Transverse colon (tissue), 4 donors: ENCODE results near the gene PCDH12. TPM values are rescaled to one million over a fixed set of nuclear protein-coding genes. Genes with fewer than 3 reads are reported as not detected.

Experiments used
- DNase-seq: peaks from one replicate; pipeline ENCODE4 v3.0.0-alpha.2; 2019
- H3K27ac ChIP-seq, 4 donors: fragments of 200-600 bp; sonication (generic); 2 replicates each; pipeline ENCODE4 v1.5.1; 2016 to 2018; ENCODE audit warnings: inconsistent platforms in 4 of 4
- H3K27me3 ChIP-seq: fragments of 200-600 bp; sonication (generic); 2 replicates; pipeline ENCODE4 v1.5.1; 2017; ENCODE audit warnings: inconsistent platforms
- H3K36me3 ChIP-seq, 4 donors: fragments of 200-600 bp; sonication (generic); 2 replicates each; pipeline ENCODE4 v1.5.1; 2017 to 2019; ENCODE audit warnings: inconsistent platforms in 4 of 4
- H3K4me1 ChIP-seq, 4 donors: fragments of 200-600 bp; sonication (generic); 2 replicates each; pipeline ENCODE4 v1.5.1; 2017 to 2020; ENCODE audit warnings: inconsistent platforms in 4 of 4
- H3K4me3 ChIP-seq, 4 donors: fragments of 200-600 bp; sonication (generic); 1 replicate in 1 of 4; 2 replicates in 3 of 4; pipeline versions ENCODE4 v1.5.1 to v1.6.1; 2017 to 2019; ENCODE audit warnings: inconsistent platforms in 4 of 4
- H3K9me3 ChIP-seq, 2 donors: fragments of 200-600 bp; sonication (generic); 2 replicates each; pipeline ENCODE4 v1.5.1; 2017 to 2019; ENCODE audit warnings: inconsistent platforms in 2 of 2
- EP300 ChIP-seq: sonication (generic); formaldehyde crosslinking; IDR thresholded peaks from one replicate; pipeline ENCODE4 v1.6.1; 2017; ENCODE audit warnings: antibody characterized with exemption, low read depth
- POLR2A ChIP-seq: fragments of 450-650 bp; IDR thresholded peaks from one replicate; pipeline ENCODE4 v1.6.1; 2016; ENCODE audit warnings: antibody characterized with exemption, mild to moderate bottlenecking, moderate library complexity
- POLR2AphosphoS5 ChIP-seq, 3 donors: sonication (generic); formaldehyde crosslinking; IDR thresholded peaks; one replicate each; pipeline ENCODE4 v1.6.1; 2016; ENCODE audit warnings: antibody characterized with exemption in 3 of 3
- WGBS, 2 donors: methylation state at CpG; one replicate each; pipeline ENCODE4 v1.1.5; 2018; ENCODE audit warnings: low coverage in 1 of 2; 5-methylcytosine and 5-hydroxymethylcytosine counted together
- in situ Hi-C, 4 donors: fragments of 200-750 bp; cut with MboI; loops; one replicate each; pipeline versions ENCODE4 v1.15.0 to v1.15.1; 2017; ENCODE audit warnings: low sequenced_read_pairs in 3 of 4, low pct_ligation_motif_present in 1 of 4, low pct_unique_long_range_greater_than_20kb in 1 of 4
- intact Hi-C: fragments of 100-400 bp; cut with DNase I; formaldehyde crosslinking; loops from one replicate; pipeline ENCODE4 v1.15.1; 2023; ENCODE audit warnings: low total_unique reads
- total RNA-seq, 4 donors: library from RNA; depleted of rRNA; stranded (reverse); fragments of >200 nt; gene quantifications; one replicate each; pipeline ENCODE4 v1.1.0, GENCODE V29; 2016
- TF ChIP-seq, protein P1 (sequence below), 5 experiments: fragments of 200-600 bp in 3 of 5; fragments of 450-650 bp in 2 of 5; sonication (generic) in 3 of 5; IDR thresholded peaks; 1 replicate in 2 of 5; 2 replicates in 3 of 5; pipeline ENCODE4 v1.5.1; 2016 to 2017; ENCODE audit warnings: antibody characterized with exemption in 5 of 5, inconsistent platforms in 3 of 5, mild to moderate bottlenecking in 2 of 5, moderate library complexity in 1 of 5

Gene PCDH12
- total RNA-seq, 4 donors from 2014 or later: 0.37 to 0.95 (median 0.68) TPM; not detected in 1

DNA sequence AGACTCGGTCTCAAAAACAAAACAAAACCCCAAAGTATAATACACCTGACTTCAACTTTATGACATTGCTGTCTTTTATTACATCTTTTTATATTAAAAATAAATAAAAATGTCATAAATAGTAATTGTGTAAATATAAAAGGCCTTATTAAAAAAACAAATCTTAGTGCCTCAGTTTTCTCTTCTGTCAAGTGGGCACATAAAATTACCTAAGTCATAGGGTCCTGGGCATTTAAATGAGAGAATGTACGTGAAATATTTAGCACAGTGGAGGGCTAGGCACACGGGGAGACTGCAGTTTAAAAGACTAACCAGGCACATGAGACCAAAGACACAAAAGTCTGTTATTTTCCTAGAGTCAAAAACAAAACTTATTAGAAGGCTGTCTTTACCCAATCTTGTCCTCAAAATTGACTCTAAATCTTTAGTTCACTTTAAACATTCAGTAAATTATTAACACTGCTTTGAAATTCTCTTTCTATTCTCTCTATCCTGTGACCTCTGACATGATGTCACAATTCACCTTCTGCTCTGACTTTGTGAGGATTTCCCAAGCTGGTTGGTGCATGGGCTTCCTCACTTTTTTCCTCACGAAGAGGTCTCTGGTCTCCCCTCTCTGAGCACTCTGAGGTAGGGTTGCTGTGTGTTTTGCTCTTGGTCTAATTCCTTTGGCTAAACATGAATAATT lies 8.4 kb upstream of the PCDH12 start:
- in situ Hi-C loops: loop anchor here in 1 of 4 donors (10.0 kb wide), 1 partner anchor 272 kb away; no protein-coding TSS in a partner anchor
- Histone ChIP-seq H3K27me3 (no peaks in the 10 kb centered on the region), H3K9me3 (no peaks in the 10 kb centered on the region), H3K36me3 (no peaks in the 10 kb centered on the region), H3K4me1 (peaks cover 10 to 24% (median 14%) of the 10 kb centered on the region in 4 donors), H3K27ac (no peak overlapping the region), H3K4me3 (no peak overlapping the region)
- TF ChIP-seq EP300 (no peak), POLR2A (no peak), POLR2AphosphoS5 (IDR thresholded peaks at IDR 0.05) (no peak)
- TF ChIP-seq, protein P1, sequence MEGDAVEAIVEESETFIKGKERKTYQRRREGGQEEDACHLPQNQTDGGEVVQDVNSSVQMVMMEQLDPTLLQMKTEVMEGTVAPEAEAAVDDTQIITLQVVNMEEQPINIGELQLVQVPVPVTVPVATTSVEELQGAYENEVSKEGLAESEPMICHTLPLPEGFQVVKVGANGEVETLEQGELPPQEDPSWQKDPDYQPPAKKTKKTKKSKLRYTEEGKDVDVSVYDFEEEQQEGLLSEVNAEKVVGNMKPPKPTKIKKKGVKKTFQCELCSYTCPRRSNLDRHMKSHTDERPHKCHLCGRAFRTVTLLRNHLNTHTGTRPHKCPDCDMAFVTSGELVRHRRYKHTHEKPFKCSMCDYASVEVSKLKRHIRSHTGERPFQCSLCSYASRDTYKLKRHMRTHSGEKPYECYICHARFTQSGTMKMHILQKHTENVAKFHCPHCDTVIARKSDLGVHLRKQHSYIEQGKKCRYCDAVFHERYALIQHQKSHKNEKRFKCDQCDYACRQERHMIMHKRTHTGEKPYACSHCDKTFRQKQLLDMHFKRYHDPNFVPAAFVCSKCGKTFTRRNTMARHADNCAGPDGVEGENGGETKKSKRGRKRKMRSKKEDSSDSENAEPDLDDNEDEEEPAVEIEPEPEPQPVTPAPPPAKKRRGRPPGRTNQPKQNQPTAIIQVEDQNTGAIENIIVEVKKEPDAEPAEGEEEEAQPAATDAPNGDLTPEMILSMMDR (IDR thresholded peaks at IDR 0.05): no peak
- intact Hi-C loops: no loop called here
- DNase-seq: no peak
- WGBS, 2 donors: 77 to 85% methylated on average over 4 of the region's 4 CpGs

DNA sequence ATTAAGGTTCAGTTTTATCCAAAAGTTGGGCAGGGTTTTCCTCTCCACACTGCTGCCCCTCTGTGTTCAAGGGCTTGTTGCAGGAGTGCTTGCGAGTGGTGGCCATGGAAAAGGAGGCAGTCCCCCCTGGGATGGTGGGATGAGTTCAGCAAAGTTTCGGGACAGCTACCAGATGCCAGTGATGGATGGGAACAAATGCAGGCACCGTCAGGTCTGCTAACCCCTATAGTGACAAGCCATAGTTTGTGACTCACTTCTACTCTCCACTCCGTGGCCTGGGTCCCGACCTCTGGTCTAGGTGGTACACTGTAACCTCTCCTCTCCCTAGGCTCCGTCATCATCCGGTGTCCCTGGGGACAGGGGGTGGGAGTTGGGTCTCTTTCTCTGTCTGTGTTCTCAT lies 7.1 kb upstream of the PCDH12 start:
- Histone ChIP-seq H3K27ac (no peak overlapping the region), H3K4me3 (no peak overlapping the region), H3K4me1 (peaks cover 2 to 23% (median 9%) of the 10 kb centered on the region in 4 donors), H3K27me3 (no peaks in the 10 kb centered on the region), H3K36me3 (no peaks in the 10 kb centered on the region), H3K9me3 (no peaks in the 10 kb centered on the region)
- WGBS, 2 donors: 80% methylated on average over 1 to 7 of the region's 7 CpGs
- TF ChIP-seq, protein P1 (IDR thresholded peaks at IDR 0.05): no peak
- TF ChIP-seq EP300 (no peak), POLR2AphosphoS5 (IDR thresholded peaks at IDR 0.05) (no peak), POLR2A (no peak)
- DNase-seq: no peak
- in situ Hi-C loops: loop anchor here in 1 of 4 donors (10.0 kb wide), 1 partner anchor 270 kb away; no protein-coding TSS in a partner anchor
- intact Hi-C loops: no loop called here

DNA sequence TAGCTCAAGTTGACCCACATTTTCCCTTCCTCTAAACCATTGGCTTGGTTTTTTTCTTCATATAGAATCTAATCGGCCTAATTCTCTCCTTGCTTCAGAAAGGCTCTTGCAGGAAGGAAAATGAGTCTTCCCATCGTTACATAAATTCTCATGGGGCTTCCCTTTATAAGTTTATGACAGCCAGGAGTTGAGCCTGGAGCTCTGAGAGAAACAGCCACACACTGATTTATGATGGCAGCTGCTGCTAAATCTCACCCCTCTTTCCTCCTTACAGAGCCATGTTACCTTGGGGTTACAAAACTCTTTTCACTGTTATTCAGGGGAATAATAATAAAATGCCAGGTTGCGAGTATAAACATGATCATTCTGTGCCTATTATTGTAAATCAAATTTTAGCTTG lies 5.7 kb upstream of the PCDH12 start:
- H3K36me3 ChIP-seq: no peaks in the 10 kb centered on the region
- no peak overlapping the region for H3K4me3 ChIP-seq
- no peak overlapping the region for H3K27ac ChIP-seq
- TF ChIP-seq POLR2AphosphoS5 (IDR thresholded peaks at IDR 0.05) (no peak), EP300 (no peak), POLR2A (no peak)
- TF ChIP-seq, protein P1 (IDR thresholded peaks at IDR 0.05): no peak
- no peaks in the 10 kb centered on the region for H3K27me3 ChIP-seq
- H3K9me3 ChIP-seq: no peaks in the 10 kb centered on the region
- in situ Hi-C loops: loop anchor here in 1 of 4 donors (10.0 kb wide), 1 partner anchor 269 kb away; no protein-coding TSS in a partner anchor
- no peak for DNase-seq
- 48 to 52% methylated on average over 3 of the region's 3 CpGs for WGBS, 2 donors
- intact Hi-C loops: no loop called here
- H3K4me1 ChIP-seq: peaks cover 0 to 17% (median 5%) of the 10 kb centered on the region in 4 donors

DNA sequence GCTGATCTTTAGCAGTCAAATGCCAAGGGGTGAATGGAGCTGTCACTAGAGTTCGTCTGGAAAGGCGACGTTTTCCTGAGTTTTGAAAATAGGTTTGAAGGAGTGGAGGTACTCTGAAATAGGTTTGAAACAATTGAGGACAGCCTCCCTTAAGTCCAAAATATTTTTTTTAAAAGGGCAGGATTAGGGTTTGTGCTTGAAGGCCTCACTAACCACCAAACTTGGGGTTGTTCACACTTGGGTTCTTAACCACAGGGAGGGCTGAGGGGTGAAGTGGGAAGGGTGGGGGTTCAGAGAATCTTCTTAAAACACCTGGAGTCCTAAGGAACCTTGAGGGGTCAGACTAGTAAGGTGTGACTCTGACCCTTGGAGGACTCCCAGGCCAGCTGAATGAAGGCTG lies 3.5 kb upstream of the PCDH12 start:
- no peaks in the 10 kb centered on the region for H3K36me3 ChIP-seq
- TF ChIP-seq, protein P1 (IDR thresholded peaks at IDR 0.05): no peak
- TF ChIP-seq POLR2A: no peak
- TF ChIP-seq EP300: no peak
- no peak for TF ChIP-seq POLR2AphosphoS5 (IDR thresholded peaks at IDR 0.05)
- no peak for DNase-seq
- in situ Hi-C loops: loop anchor here in 1 of 4 donors (10.0 kb wide), 1 partner anchor 267 kb away; no protein-coding TSS in a partner anchor
- no peak overlapping the region for H3K4me3 ChIP-seq
- peak overlapping the region in 1 of 4 donors; percentile 17 for H3K27ac ChIP-seq
- intact Hi-C loops: no loop called here
- no peaks in the 10 kb centered on the region for H3K9me3 ChIP-seq
- WGBS, 2 donors: 95% methylated on average over 3 of the region's 3 CpGs; no CpG with 5 or more reads in 1 of the 2 donors
- H3K27me3 ChIP-seq: no peaks in the 10 kb centered on the region
- peaks cover 0 to 18% (median 3%) of the 10 kb centered on the region in 4 donors for H3K4me1 ChIP-seq
